H1 (cell line): ENCODE measurements around the gene TBC1D22A. TPM values are rescaled to one million over a fixed set of nuclear protein-coding genes. Genes with fewer than 3 reads are reported as not detected.

Source experiments
- CTCF ChIA-PET: fragments of 300-600 bp; sonication (Branson Sonifier 250); formaldehyde crosslinking; loops from one replicate; lab custom pipeline; 2021; ENCODE audit not compliant: partially characterized antibody; lab: Charles Lee
- POLR2A ChIA-PET: fragments of 300-600 bp; sonication (Branson Sonifier 250); formaldehyde crosslinking; loops from one replicate; lab custom pipeline; 2021; ENCODE audit warnings: inconsistent platforms; ENCODE audit not compliant: partially characterized antibody; lab: Charles Lee
- DNase-seq, 2 experiments: peaks; one replicate each; pipeline versions ENCODE4 v3.0.0 to v3.0.0-alpha.2; 2010 to 2022; ENCODE audit warnings: low spot score in 2 of 2, low read depth in 1 of 2, mixed read lengths in 1 of 2
- FAIRE-seq: peaks from 2 replicates; lab custom pipeline; 2011; peaks lifted over from hg19 to GRCh38; lab: Jason Lieb, UNC
- H2AFZ ChIP-seq: 2 replicates; pipeline ENCODE4 v1.8.1; 2012; ENCODE audit warnings: low read length, inconsistent platforms
- H2AK5ac ChIP-seq: 2 replicates; pipeline ENCODE4 v1.6.1; 2013; ENCODE audit warnings: low read depth, low read length
- H2BK120ac ChIP-seq: replicated peaks from 2 replicates; pipeline ENCODE3; 2013; ENCODE audit warnings: low read depth, low read length, inconsistent platforms
- H2BK12ac ChIP-seq: 2 replicates; pipeline ENCODE4 v1.6.1; 2013; ENCODE audit warnings: low read depth, low read length
- H2BK15ac ChIP-seq: 2 replicates; pipeline ENCODE4 v1.6.1; 2013; ENCODE audit warnings: low read length
- H2BK20ac ChIP-seq: 2 replicates; pipeline ENCODE4 v1.6.1; 2013; ENCODE audit warnings: low read length
- H2BK5ac ChIP-seq: 2 replicates; pipeline ENCODE4 v1.6.1; 2013; ENCODE audit warnings: low read depth, low read length
- H3K14ac ChIP-seq: 2 replicates; pipeline ENCODE4 v1.6.1; 2013; ENCODE audit warnings: inconsistent platforms; ENCODE audit not compliant: insufficient read length
- H3K18ac ChIP-seq: 2 replicates; pipeline ENCODE4 v1.6.1; 2013; ENCODE audit warnings: low read length; ENCODE audit errors: extremely low read depth
- H3K23ac ChIP-seq: 2 replicates; pipeline ENCODE4 v1.6.1; 2013; ENCODE audit warnings: inconsistent platforms; ENCODE audit not compliant: insufficient read length
- H3K23me2 ChIP-seq: 2 replicates; pipeline ENCODE4 v1.6.1; 2013; ENCODE audit warnings: low read depth, low read length
- H3K27ac ChIP-seq: 2 replicates; pipeline ENCODE4 v1.6.1; 2011; ENCODE audit warnings: low read depth, low read length, inconsistent platforms
- H3K27me3 ChIP-seq, 4 experiments: replicated peaks in 1 of 4; 1 replicate in 1 of 4; 2 replicates in 3 of 4; pipeline versions ENCODE4 v1.6.1 to v1.8.1; 2011 to 2013; ENCODE audit warnings: low read length in 3 of 4, mild to moderate bottlenecking in 3 of 4, inconsistent platforms in 2 of 4, mixed read lengths in 2 of 4, moderate library complexity in 1 of 4; ENCODE audit not compliant: control insufficient read depth in 3 of 4, insufficient read depth in 3 of 4; ENCODE audit errors: extremely low read depth in 1 of 4
- H3K36me3 ChIP-seq, 4 experiments: 2 replicates each; pipeline versions ENCODE4 v1.6.1 to v1.8.1; 2011 to 2013; ENCODE audit warnings: mild to moderate bottlenecking in 4 of 4, low read length in 3 of 4, moderate library complexity in 2 of 4, control low read depth in 1 of 4, inconsistent platforms in 1 of 4; ENCODE audit not compliant: insufficient read depth in 4 of 4, control insufficient read depth in 2 of 4
- H3K4ac ChIP-seq: replicated peaks from 2 replicates; pipeline ENCODE3; 2013; ENCODE audit warnings: low read length, low read depth, mixed read lengths, inconsistent platforms; ENCODE audit not compliant: insufficient read length
- H3K4me1 ChIP-seq, 4 experiments: replicated peaks in 1 of 4; 1 replicate in 1 of 4; 2 replicates in 3 of 4; pipeline versions ENCODE4 v1.6.1 to v1.8.1; 2011 to 2013; ENCODE audit warnings: low read length in 3 of 4, inconsistent platforms in 2 of 4, mixed read lengths in 1 of 4; ENCODE audit not compliant: insufficient read depth in 4 of 4, control insufficient read depth in 3 of 4
- H3K4me2 ChIP-seq, 2 experiments: 2 replicates each; pipeline versions ENCODE4 v1.6.1 to v1.8.1; 2011 to 2013; ENCODE audit warnings: low read depth in 2 of 2, low read length in 2 of 2, control low read depth in 1 of 2, inconsistent platforms in 1 of 2, mild to moderate bottlenecking in 1 of 2; ENCODE audit not compliant: insufficient read depth in 1 of 2
- H3K4me3 ChIP-seq, 4 experiments: fragments of 200-600, 300-600 bp in 1 of 4; sonication (generic), shearing (Covaris generic), sonication (Bioruptor Twin) in 1 of 4; 2 replicates each; pipeline versions ENCODE4 v1.5.1 to v1.8.1; 2011 to 2016; ENCODE audit warnings: low read length in 4 of 4, low read depth in 3 of 4, control low read depth in 2 of 4, inconsistent platforms in 2 of 4, mild to moderate bottlenecking in 2 of 4, mixed read lengths in 1 of 4, moderate library complexity in 1 of 4; ENCODE audit not compliant: insufficient read depth in 2 of 4; ENCODE audit errors: extremely low read depth in 1 of 4
- H3K56ac ChIP-seq: replicated peaks from 2 replicates; pipeline ENCODE3; 2013; ENCODE audit warnings: low read depth, mild to moderate bottlenecking, mixed read lengths, low read length, inconsistent platforms; ENCODE audit not compliant: insufficient read length
- H3K79me1 ChIP-seq: 2 replicates; pipeline ENCODE4 v1.6.1; 2013; ENCODE audit warnings: low read depth, low read length, control low read depth
- H3K79me2 ChIP-seq, 2 experiments: 2 replicates each; pipeline versions ENCODE4 v1.6.1 to v1.8.1; 2012 to 2013; ENCODE audit warnings: low read length in 2 of 2, mild to moderate bottlenecking in 2 of 2, inconsistent platforms in 1 of 2; ENCODE audit not compliant: insufficient read depth in 2 of 2, control insufficient read depth in 1 of 2
- H3K9ac ChIP-seq, 4 experiments: replicated peaks in 1 of 4; 1 replicate in 1 of 4; 2 replicates in 3 of 4; pipeline versions ENCODE4 v1.6.1 to v1.8.1; 2011 to 2013; ENCODE audit warnings: low read depth in 3 of 4, low read length in 3 of 4, control low read depth in 2 of 4, mild to moderate bottlenecking in 2 of 4, moderate library complexity in 2 of 4, inconsistent platforms in 1 of 4; ENCODE audit errors: extremely low read depth in 1 of 4
- H3K9me3 ChIP-seq, 2 experiments: 2 replicates each; pipeline versions ENCODE4 v1.6.1 to v1.8.1; 2012 to 2013; ENCODE audit warnings: mild to moderate bottlenecking in 2 of 2, moderate library complexity in 2 of 2, control low read depth in 1 of 2, inconsistent platforms in 1 of 2, low read depth in 1 of 2, low read length in 1 of 2, mixed read lengths in 1 of 2; ENCODE audit not compliant: insufficient read depth in 2 of 2
- H4K20me1 ChIP-seq, 2 experiments: replicated peaks in 1 of 2; 2 replicates each; pipeline versions ENCODE3 to v1.8.1; 2011 to 2013; ENCODE audit warnings: inconsistent platforms in 2 of 2, low read length in 2 of 2, mild to moderate bottlenecking in 1 of 2; ENCODE audit not compliant: insufficient read depth in 2 of 2, control insufficient read depth in 1 of 2
- H4K5ac ChIP-seq: 2 replicates; pipeline ENCODE4 v1.6.1; 2013; ENCODE audit warnings: low read length, low read depth, mixed read lengths, inconsistent platforms; ENCODE audit not compliant: insufficient read length
- H4K8ac ChIP-seq: 2 replicates; pipeline ENCODE4 v1.8.0; 2013; ENCODE audit warnings: mild to moderate bottlenecking, moderate library complexity, low read length, inconsistent platforms; ENCODE audit not compliant: insufficient read depth; ENCODE audit errors: extremely low read depth
- H4K91ac ChIP-seq: replicated peaks from 2 replicates; pipeline ENCODE3; 2013; ENCODE audit warnings: low read length, mixed read lengths, inconsistent platforms; ENCODE audit not compliant: insufficient read length
- CTCF ChIP-seq, 3 experiments: IDR thresholded peaks; 1 replicate in 2 of 3; 2 replicates in 1 of 3; pipeline versions ENCODE4 v1.5.1 to v1.6.1; 2011; ENCODE audit warnings: low read length in 3 of 3, mild to moderate bottlenecking in 3 of 3, inconsistent platforms in 2 of 3, low read depth in 1 of 3, moderate library complexity in 1 of 3; ENCODE audit not compliant: insufficient read depth in 1 of 3; ENCODE audit errors: control extremely low read depth in 1 of 3
- EGR1 ChIP-seq: IDR thresholded peaks from 2 replicates; pipeline ENCODE4 v1.6.1; 2011; ENCODE audit warnings: low read depth, low read length, borderline replicate concordance
- KDM1A ChIP-seq: fragments of 200-600, 300-600 bp; sonication (generic); IDR thresholded peaks from 2 replicates; pipeline ENCODE4 v1.7.1; 2016; ENCODE audit warnings: mild to moderate bottlenecking, low read length, borderline replicate concordance
- POU5F1 ChIP-seq: IDR thresholded peaks from 2 replicates; pipeline ENCODE4 v1.6.1; 2011; ENCODE audit warnings: low read depth, mild to moderate bottlenecking, low read length, moderate library complexity
- RAD21 ChIP-seq, 2 experiments: IDR thresholded peaks in 1 of 2; conservative IDR thresholded peaks in 1 of 2; 2 replicates each; pipeline ENCODE4 v1.6.1; 2011; ENCODE audit warnings: low read depth in 2 of 2, low read length in 2 of 2, improper control_type of control experiment in 1 of 2, inconsistent platforms in 1 of 2, mild to moderate bottlenecking in 1 of 2, moderate library complexity in 1 of 2
- RFX5 ChIP-seq: IDR thresholded peaks from 2 replicates; pipeline ENCODE4 v1.6.1; 2011; ENCODE audit warnings: low read depth, low read length, improper control_type of control experiment, borderline replicate concordance
- RNF2 ChIP-seq: fragments of 200-900, 300-1000 bp; sonication (generic); IDR thresholded peaks from 2 replicates; pipeline ENCODE4 v1.7.1; 2016; ENCODE audit warnings: borderline replicate concordance, low read depth, mild to moderate bottlenecking, antibody characterized with exemption, low read length; ENCODE audit not compliant: poor library complexity, severe bottlenecking; ENCODE audit errors: missing control alignments
- SIN3A ChIP-seq, 2 experiments: IDR thresholded peaks in 1 of 2; conservative IDR thresholded peaks in 1 of 2; 2 replicates each; pipeline ENCODE4 v1.6.1; 2011 to 2012; ENCODE audit warnings: low read length in 2 of 2, improper control_type of control experiment in 1 of 2, low read depth in 1 of 2, mild to moderate bottlenecking in 1 of 2
- SP1 ChIP-seq: IDR thresholded peaks from 2 replicates; pipeline ENCODE4 v1.6.1; 2011; ENCODE audit warnings: low read depth, low read length
- SP2 ChIP-seq: IDR thresholded peaks from 2 replicates; pipeline ENCODE4 v1.6.1; 2012; ENCODE audit warnings: mild to moderate bottlenecking, low read length, inconsistent platforms
- YY1 ChIP-seq: IDR thresholded peaks from 2 replicates; pipeline ENCODE4 v1.6.1; 2011; ENCODE audit warnings: low read depth, mild to moderate bottlenecking, low read length
- WGBS, 2 experiments: shearing (Covaris generic) in 1 of 2; methylation state at CpG; one replicate each; pipeline versions ENCODE4 v1.1.6 to v1.1.7; 2013 to 2015; ENCODE audit warnings: low lambda C conversion rate in 2 of 2, mixed read lengths in 2 of 2, inconsistent platforms in 1 of 2, low coverage in 1 of 2, missing lambda C conversion rate in 1 of 2; ENCODE audit not compliant: insufficient replicate concordance in 2 of 2, insufficient coverage in 1 of 2, insufficient read length in 1 of 2; ENCODE audit errors: extremely low coverage in 1 of 2, missing lambda C conversion rate in 1 of 2; 5-methylcytosine and 5-hydroxymethylcytosine counted together
- polyA plus RNA-seq, 7 experiments: library from polyadenylated mRNA; depleted of rRNA in 3 of 7; stranded (reverse) in 5 of 7; unstranded in 2 of 7; fragments of >200 nt in 5 of 7; fragments of 200-250 nt in 2 of 7; gene quantifications; 1 replicate in 5 of 7; 2 replicates in 1 of 7; 4 replicates in 1 of 7; pipeline versions ENCODE4 v1.2.1 to v1.2.3, GENCODE V29; 2011 to 2013; ENCODE audit warnings: missing spikeins in 2 of 7, mixed read lengths in 2 of 7
- total RNA-seq: library from RNA; stranded (reverse); fragmentation: NEBNext Ultra II Directional; extraction: Animal tissue kit (Norgen Biotek cat#: 25700); gene quantifications from 2 replicates; pipeline ENCODE4 v1.2.1, GENCODE V29; 2021

TBC1D22A gene
- total and polyA plus RNA-seq, 2 of the 8 experiments (the other 6 are each of a cell fraction or from before 2014, with no cell fraction given) = 11.9 to 18.4 TPM

- Histone ChIP-seq H2BK5ac (no peak overlapping the region), H2AK5ac (no peak overlapping the region), H3K23ac (no peak overlapping the region), H3K27ac (no peak overlapping the region), H3K36me3 (no peaks in the 10 kb centered on the region), H3K79me1 (peaks cover 5% of the 10 kb centered on the region; the same call in 1 of the 2 replicates), H3K9ac (no peak overlapping the region), H4K20me1 (peaks cover 0 to 2% of the 10 kb centered on the region in 2 experiments), H4K5ac (no peak overlapping the region), H3K9me3 (no peaks in the 10 kb centered on the region), H3K4ac (no peak overlapping the region), H4K91ac (no peak overlapping the region), H3K23me2 (no peaks in the 10 kb centered on the region), H3K79me2 (no peaks in the 10 kb centered on the region; a peak in 1 of 4 replicates), H3K14ac (no peak overlapping the region), H2BK120ac (no peak overlapping the region), H3K4me2 (no peak overlapping the region), H3K27me3 (no peaks in the 10 kb centered on the region), H3K4me1 (peaks cover 0 to 5% (median 2%) of the 10 kb centered on the region in 4 experiments; a peak in 2 of 7 replicates), H4K8ac (no peak overlapping the region), H3K18ac (no peak overlapping the region), H2BK15ac (no peak overlapping the region), H3K4me3 (no peak overlapping the region), H2BK20ac (no peak overlapping the region), H2AFZ (no peak overlapping the region), H2BK12ac (no peak overlapping the region), H3K56ac (no peak overlapping the region)
- 96% methylated on average over 12 of the region's 12 CpGs; no CpG with 5 or more reads in 1 of the 2 experiments for WGBS, 2 experiments
- DNase-seq (no peak), FAIRE-seq (no peak)
- POLR2A ChIA-PET = no interaction called here
- CTCF ChIA-PET = interaction anchor here (0.9 to 1.5 kb wide), 4 partner anchors 12 to 124 kb away, joined by 3 to 4 read pairs (median 3); no protein-coding TSS in a partner anchor
- TF ChIP-seq CTCF (IDR thresholded peaks at IDR 0.05; ENCODE audit: control extremely low read depth in 1 of 3, insufficient read depth in 1 of 3, low read depth in 1 of 3, low read length in 3 of 3) = no peak
- TF ChIP-seq KDM1A = no peak
- TF ChIP-seq RFX5 = no peak
- TF ChIP-seq YY1 = no peak
- TF ChIP-seq SIN3A (conservative IDR thresholded peaks at IDR 0.05 in 1 of 2, IDR thresholded peaks at IDR 0.05 in 1 of 2; ENCODE audit: low read depth in 1 of 2, low read length in 2 of 2) = no peak
- no peak for TF ChIP-seq RNF2
- TF ChIP-seq EGR1 = no peak
- no peak for TF ChIP-seq SP2
- TF ChIP-seq POU5F1 = no peak
- TF ChIP-seq SP1 = no peak
- TF ChIP-seq RAD21 (IDR thresholded peaks at IDR 0.05 in 1 of 2, conservative IDR thresholded peaks at IDR 0.05 in 1 of 2; ENCODE audit: low read depth in 2 of 2, low read length in 2 of 2) = no peak
Observed at GRCh38 chr22:46951350-46951749, 188.9 kb downstream of the TBC1D22A start.
